Ramos (cell line): Measurements from ENCODE around the gene NHLRC2.
"Not testable (repeated sequence)": the region's sequence is repeated elsewhere in the genome, so short reads cannot be mapped to it uniquely, and the experiment has no call there.

ENCODE experiments used
- in situ Hi-C: fragments of 300-500 bp; cut with MboI; formaldehyde crosslinking; loops from one replicate; pipeline ENCODE4 v1.14.3; 2022; ENCODE audit warnings: low sequenced_read_pairs; ENCODE audit not compliant: unreplicated experiment

NHLRC2 gene

GRCh38 chr10:113854013-113854760 lies at the start of gene NHLRC2, which contains the start of gene DCLRE1A:
TSS of gene NHLRC2 (plus strand) at chr10:113854661. CDS start at chr10:113854873, 212 bp downstream.
TSS of gene DCLRE1A (minus strand) at chr10:113854082. CDS start at chr10:113853182, 900 bp downstream.
- in situ Hi-C loops: no loop called here

GRCh38 chr10:113806503-113806902 lies 48.0 kb upstream of the NHLRC2 start:
- in situ Hi-C loops: no loop called here

- in situ Hi-C loops: no loop called here
Observed at GRCh38 chr10:113808168-113808567, 46.3 kb upstream of the NHLRC2 start.

- in situ Hi-C loops: not testable (repeated sequence)
Observed at GRCh38 chr10:113814700-113815099, 39.8 kb upstream of the NHLRC2 start.

- in situ Hi-C loops: no loop called here
Observed at GRCh38 chr10:113819989-113820388, 34.5 kb upstream of the NHLRC2 start.

GRCh38 chr10:113820507-113820906 lies 34.0 kb upstream of the NHLRC2 start:
- in situ Hi-C loops: no loop called here

- in situ Hi-C loops: not testable (repeated sequence)
Observed at GRCh38 chr10:113821306-113821705, 33.2 kb upstream of the NHLRC2 start.

GRCh38 chr10:113822174-113822573 lies 32.3 kb upstream of the NHLRC2 start:
- in situ Hi-C loops: no loop called here

GRCh38 chr10:113823389-113823788 lies 31.1 kb upstream of the NHLRC2 start:
- in situ Hi-C loops: no loop called here

GRCh38 chr10:113825791-113826190 lies 28.7 kb upstream of the NHLRC2 start:
- in situ Hi-C loops: no loop called here

GRCh38 chr10:113828567-113828966 lies 25.9 kb upstream of the NHLRC2 start:
- in situ Hi-C loops: not testable (repeated sequence)

GRCh38 chr10:113842171-113842570 lies 12.3 kb upstream of the NHLRC2 start:
- in situ Hi-C loops: no loop called here

GRCh38 chr10:113843972-113844485 lies 10.4 kb upstream of the NHLRC2 start:
- in situ Hi-C loops: no loop called here

GRCh38 chr10:113846036-113846435 lies 8.4 kb upstream of the NHLRC2 start:
- in situ Hi-C loops: no loop called here

GRCh38 chr10:113849140-113849803 lies 5.2 kb upstream of the NHLRC2 start:
- in situ Hi-C loops: no loop called here

- in situ Hi-C loops: no loop called here
Observed at GRCh38 chr10:113849946-113850345, 4.5 kb upstream of the NHLRC2 start.

GRCh38 chr10:113853578-113854012 lies 866 bp upstream of the NHLRC2 start:
- in situ Hi-C loops: no loop called here

GRCh38 chr10:113854761-113855588 lies 514 bp downstream of the NHLRC2 start:
- in situ Hi-C loops: no loop called here

GRCh38 chr10:113856563-113856962 lies 2.1 kb downstream of the NHLRC2 start:
- in situ Hi-C loops: no loop called here

- in situ Hi-C loops: no loop called here
Observed at GRCh38 chr10:113857210-113857609, 2.7 kb downstream of the NHLRC2 start.
